ENCODE measurements around the gene CATSPER3.

CATSPER3 gene

DNA sequence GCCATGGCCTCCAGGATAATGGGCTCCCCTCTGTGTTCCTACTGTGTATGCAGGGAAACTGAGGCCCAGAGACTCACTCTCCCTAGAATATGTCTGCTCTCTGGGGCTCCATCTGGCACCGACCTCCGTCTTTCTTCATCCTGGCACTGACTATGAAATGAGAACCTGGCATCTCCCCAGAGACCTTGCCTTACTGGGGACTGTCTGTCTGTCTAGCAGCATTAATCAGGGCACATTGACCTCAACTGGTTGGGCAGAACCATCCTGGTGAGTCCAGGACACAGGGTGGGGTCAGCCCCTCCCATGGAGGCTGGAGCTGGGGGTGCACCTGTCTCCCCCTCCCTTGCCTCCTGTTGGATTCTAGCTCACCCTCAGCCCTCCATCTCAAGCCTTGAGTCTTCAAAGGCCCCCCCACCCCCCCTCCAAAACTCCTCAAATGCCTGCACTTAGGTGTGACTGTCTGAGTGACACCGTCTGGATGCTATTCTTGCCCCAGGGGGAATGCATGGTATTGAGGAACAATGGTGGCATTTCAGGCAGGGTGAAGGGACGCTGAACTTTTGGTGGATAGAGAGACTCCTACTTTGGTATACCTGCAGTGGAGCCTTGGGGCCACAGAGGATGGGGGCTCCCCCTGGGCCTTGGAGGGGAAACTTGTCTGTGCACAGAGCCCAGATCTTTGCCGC is 79.1 kb downstream of the CATSPER3 start:
- DNase-seq = no peak

DNA sequence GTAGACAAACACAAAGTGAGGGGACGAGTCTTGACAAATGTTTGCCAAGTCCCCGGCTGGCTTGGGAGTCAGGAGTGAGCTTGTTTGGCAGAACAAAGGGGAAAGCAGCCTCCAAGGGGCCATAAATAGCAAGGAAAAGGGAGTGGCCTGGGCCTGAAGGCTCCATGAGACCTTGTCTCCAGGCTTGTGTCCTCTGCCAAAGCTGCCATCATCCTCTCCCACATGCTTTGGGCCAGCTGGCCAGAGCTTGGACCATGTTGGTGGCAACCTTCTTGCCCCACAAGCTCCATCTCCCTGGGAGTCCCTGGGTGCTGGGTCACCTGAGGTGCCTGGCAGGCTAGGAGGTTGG is 79.6 kb downstream of the CATSPER3 start:
- no peak for DNase-seq

DNA sequence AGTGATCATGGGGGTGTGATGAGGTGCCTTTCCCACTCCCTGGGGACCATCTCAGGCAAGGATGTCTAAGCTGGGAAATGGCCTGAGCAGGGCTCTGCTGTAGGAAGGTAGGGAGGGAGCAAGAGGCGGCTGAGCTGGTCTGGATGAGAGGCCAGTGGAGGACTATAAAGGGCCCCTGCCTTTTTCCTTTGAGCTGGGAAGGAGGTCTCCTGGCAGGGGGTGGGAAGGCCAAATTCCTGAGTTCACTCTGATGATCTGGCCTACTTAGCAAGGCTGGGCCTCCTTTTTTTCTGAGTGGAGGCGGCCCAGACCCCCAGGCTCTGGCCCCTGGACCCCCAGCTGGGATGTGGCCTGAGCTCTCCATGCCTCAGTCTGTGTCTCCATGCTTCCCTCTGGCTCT is 80.6 kb downstream of the CATSPER3 start:
- DNase-seq = no peak

DNA sequence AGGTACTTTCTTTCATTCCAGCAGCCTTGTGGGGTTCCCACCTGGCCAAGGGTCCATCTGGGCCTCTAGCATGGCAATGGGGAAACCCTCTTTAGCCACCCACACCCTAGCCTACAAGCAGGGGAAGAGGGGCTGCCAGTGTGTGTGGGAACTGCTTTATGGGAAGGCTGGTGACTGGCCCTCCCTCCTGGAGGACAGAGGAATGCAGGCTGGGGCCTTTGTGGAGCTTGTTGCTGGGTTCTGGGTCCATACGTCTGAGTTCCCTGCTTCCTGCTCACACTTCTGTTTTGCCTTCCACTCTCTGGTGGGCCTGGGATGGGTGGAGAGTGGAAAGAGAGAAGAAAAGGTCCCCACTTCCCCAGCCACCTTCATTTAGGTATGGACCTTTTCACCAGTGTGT is 81.2 kb downstream of the CATSPER3 start:
- DNase-seq = no peak

DNA sequence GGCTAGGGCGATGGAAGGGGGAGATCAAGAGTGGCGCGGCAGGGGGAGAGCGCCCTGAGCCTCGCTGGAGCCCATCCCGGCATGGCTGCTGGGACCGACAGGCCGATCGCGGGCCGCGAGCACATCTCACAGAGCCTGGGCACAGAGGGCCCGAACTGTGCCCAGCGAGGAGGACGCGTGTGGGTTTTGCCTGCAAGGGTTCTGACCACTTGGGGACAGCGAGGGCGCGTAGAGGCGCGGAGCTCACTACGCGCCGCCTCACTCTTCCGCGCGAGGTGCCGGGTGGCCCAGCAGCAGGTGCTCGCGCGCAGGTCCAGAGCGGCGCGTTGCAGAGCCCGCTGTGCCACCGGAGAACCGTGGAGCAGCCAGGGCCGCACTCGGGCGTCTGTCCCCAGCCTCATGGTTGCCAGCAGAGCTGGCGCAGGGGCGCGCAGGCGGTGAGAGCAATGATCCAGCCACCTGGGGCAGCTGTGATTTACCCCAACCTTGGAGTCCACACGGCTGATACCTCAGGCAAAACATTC is 82.6 kb downstream of the CATSPER3 start:
- DNase-seq = no peak

DNA sequence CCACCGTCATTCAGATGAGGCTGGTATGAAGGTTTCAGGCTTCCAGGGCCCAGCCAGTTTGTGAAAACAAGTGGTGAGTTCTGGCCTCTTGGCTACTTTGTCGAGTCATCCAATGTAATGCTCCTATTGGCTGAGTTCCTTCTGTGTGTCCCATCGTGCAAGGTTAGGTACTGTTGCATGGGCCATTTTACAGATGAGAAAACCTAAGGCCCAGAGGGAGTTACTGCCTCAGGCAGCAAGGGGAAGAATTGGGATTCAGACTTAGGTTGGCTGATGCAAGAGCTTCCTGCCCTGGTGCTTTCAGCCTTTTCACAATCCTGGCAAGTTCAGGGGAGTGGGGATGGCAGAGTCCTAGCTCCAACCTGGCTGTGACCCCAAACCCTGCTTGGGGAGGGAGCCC is 83.7 kb downstream of the CATSPER3 start:
- DNase-seq = no peak

DNA sequence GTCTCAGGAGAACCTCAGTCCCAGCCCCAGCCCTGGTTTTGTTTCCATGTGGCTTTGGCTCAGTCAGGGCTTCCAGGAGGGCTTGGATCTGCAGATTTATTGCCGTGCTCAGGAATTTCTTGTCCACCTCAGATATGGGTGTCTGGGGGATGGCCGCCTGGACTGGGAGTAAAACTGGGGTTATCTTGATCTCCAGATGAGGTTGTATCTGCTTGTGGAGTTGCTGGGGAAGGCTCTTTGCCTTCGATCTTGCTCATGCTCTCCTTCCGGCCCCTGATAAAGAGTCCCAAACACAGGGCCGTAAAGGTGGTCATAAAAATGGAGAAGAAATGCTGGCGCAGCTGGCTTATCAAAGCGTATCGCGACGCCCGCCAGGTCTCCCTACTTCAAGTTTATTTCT is 84.2 kb downstream of the CATSPER3 start:
- DNase-seq = no peak

DNA sequence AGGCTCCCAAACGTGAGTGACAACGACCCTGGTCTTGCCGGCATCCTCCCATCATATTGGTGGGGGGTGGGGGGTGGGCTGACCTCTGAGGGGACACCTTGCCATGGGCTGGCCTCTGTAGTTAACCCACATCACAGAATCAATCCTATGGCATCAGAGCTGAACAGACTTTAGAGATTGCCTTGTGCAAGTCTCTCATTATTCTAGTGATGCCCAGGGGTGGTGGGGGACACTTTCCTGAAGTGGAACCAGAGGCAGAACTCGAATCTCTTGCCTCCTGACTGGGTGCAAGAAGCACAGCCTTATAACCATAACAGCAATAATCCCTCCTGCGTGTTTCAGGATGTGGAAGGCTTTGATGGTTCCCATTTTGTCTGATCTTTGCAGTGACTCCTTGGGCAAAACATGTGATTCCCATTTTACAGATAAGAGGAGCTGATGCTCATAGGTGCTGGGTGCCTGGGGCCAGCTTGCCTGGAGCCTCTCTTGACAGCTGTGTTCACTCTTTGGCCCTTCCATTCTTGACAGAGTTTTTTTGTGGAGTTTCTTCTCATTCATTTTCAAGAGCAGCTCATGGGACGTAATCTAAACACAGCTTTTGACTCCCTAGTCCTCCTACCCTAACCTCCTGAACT is 84.9 kb downstream of the CATSPER3 start:
- DNase-seq = no peak

DNA sequence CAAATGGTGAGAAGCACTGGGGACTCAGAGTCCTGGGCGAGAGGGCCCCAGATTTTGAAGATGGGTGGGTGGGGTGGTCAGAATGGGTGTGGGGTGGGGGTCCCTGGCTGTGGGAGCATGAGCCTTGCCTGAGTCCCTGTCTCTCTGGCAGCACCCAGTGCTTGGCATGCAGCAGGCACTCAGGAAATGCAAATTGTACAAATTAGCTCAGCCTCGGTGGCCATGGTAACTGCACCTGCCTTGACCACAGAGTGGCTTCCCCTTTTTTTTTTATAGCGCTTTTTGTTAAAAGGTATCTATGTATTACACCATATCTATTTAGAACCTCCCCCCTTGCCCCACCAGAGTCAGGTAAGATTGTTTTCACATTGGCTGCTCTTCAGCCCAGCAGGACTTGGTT is 85.6 kb downstream of the CATSPER3 start:
- no peak for DNase-seq

DNA sequence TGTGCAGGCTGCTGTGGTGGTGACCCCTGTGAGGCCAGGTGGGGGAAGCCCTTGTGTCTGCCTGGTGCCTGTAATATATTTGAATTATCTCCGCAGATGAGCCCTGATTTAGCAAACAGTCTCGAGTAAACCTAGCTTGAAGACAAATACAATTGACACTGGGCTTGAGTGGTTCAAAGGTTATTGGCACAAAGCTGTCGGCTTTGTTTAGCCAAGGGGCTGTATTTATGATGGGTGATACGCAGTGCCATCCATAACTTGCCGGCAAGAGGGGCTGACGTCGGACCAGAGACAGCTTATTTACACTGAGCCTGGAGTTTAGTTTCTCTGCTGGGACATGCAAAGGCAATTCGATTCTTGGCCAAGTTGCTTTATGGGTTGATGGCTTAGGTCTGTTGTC is 86.3 kb downstream of the CATSPER3 start:
- no peak for DNase-seq

DNA sequence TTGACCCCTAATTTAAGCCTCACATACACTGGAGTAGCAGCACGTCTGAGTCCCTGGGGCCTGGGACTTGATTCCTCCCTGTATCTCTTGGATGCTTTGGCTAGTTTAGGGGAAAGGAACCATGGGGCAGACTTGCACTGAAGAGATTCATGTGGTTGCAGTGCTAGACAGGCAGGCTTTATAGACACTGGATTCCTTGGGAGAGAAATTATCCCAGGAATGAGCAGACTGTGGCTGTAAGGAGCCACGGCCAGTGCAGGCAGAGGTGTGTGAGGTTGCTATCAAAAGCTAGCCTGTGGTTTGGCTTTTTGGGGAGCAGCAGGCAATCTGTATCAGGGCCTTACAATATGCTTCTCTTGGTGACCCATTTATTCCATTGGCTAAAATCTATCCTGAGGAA is 86.8 kb downstream of the CATSPER3 start:
- no peak for DNase-seq

DNA sequence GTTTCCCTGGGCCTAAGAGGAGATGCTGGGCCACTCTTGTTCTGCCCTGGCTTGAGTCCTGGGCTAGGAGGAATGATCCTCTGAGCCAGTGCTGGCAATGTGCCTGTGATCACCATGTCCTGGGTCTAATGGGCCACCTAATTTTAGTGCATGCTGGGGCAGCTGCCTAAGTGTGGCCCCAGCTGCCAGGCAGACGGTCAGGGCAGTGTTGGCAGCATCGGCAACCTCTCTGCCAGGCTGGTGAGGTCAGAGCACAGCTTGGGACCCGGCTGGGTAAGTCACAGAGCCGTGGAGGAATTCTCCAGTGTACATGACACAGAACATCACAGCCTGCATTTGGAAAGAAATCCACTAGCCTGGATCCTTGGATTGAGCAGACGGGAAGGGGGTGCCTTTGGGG is 87.7 kb downstream of the CATSPER3 start:
- no peak for DNase-seq

DNA sequence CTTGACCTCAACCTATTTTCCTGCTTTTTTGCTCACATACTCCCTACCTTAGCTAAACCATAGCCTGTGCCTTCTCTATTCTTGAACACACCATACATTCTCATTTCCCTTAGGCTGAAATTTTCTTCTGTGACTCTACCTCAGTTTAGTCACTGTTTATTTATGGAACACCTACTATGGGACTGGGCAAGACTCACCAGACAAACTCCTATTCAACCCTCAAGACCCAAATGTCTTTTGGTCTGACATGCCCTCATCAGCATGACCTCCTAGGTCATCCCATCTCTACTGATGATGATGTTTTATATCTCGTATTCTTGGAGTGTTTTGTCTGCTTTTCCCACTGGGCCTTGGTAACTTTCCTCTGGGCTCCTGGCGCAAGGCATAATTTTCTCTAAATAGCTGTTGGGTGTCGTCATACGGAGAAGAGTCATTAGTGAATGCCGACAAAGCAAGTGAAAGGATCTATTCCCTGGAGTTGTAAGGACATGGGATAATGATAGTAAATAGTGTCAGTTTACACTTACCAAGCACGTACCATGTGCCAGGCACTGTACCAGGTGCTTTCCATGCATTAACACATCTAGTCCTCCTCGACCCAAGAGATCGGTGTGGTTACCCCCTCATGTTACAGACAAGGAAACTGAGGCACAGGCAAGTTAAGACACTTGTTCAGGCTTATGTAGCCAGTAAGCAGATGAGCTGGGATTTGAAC is 88.8 kb downstream of the CATSPER3 start:
- no peak for DNase-seq

DNA sequence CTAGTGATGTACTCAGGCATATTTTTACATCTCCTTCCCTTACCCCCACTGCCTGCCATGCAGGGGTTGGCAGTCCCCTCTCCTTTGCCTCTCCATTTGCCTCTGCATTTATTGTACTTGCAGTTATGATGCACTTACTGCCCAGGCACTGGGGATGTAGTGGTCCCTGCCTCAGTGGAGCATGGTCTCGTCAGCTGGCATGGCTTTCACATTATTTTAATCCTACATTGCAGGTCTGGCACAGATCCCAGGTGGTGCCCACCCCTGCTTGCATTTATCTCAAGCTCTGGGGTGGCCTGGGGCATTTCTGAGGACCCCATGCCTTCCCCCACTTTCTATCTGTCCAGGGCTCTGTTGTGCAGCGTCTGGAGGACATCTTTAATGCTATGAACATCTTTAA is 89.5 kb downstream of the CATSPER3 start:
- no peak for DNase-seq

DNA sequence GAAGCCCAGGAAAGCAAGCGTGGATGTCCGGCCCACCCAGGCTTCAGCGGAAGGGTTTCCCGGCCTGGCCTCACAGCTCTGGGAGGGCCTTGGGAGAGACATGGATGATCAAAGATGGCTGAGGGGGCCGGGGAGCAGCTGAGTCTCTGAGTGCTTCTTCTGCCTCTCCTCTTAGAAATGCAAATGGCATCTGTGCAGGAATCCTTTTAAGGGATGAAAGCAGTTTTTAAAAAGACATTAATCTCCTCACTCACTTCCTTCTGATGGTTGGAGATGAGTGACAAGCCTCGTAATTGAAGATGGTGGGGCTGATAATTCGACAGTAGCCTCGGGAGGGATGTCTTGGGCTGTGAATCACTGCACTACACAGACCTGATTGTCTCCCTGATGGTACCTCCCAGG is 90.6 kb downstream of the CATSPER3 start:
- DNase-seq = no peak

DNA sequence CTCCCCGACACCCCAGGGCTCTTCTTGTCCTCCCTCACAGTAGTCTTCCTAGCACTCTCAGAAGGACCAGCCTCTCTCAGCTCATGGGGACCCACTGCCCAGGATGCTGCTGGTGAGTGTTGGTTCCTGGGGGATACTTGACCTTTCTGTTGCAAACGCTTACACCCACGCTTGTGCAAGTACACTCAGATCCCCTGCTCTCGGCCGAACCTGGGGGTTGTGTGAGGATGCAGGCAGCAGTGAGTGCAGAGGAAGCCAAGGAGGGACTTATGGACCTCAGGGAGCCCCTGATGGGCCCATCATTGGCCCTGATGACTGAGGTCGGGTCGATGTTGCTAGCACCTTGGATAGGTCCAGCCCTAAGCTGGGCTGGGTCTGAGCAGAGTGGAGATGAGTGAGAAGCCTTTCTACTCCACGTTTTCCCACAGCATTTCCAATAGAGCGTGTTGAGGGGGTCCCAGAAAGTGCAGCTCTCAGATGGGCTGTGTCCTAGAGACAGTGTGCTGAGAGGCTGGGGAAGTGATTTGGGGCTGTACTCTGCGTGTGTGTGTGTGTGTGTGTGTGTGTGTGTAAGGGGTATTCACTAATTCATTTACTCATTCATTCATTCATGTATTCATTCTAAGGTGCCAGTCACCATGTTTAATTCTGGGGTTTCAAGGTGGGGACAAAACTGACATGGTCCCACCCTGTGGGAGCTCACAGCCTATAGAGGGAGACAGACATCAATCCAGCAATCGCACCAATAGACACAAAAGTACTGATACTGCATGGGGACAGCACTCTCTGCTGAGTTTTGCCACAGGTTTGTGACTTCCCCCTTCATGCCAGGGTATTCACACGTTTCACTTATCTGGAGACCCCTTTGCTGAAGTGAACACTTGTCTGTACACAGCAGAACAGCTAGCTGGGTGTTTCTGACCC is 91.6 kb downstream of the CATSPER3 start:
- DNase-seq = no peak

DNA sequence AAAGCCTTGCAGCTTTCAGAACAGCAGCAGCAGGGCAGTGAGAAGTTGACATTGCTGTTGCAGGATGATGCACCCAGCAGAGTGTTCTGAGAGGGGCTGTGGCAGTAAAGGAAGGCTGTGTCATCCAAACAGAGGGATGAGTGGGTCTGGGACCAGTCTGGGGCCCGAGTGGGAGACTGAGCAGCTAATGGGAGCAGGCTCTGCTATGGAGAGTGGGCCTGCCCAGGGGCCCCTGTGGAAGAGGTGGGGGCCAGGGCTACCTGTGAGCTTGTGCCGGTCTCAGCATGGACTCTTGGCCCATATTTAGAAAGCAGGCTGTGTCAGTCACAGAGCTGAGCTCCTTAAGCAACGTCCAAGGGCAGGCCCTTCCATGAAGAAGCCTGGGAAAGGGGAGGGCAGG is 92.3 kb downstream of the CATSPER3 start:
- DNase-seq = no peak

DNA sequence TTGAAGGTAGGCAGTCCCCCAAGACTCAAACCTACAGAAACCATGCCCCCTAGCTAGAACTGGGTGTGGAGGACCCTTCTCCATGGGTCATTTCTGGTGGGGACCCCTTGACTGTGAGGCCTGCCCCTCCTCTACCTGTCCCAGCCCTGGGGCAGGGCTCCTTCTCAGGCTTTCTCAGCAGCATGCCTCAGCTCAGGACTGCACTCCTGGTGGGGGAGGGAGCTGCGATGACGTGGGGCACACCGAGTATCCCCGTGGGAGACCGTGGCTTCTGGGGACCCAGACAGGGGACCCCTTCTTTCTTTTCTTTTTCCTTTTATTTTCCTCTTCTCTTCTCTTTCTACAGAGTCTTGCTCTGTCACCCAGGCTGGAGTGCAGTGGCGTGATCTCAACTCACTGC is 93.3 kb downstream of the CATSPER3 start:
- no peak for DNase-seq
